Activated CD4-positive, alpha-beta T cell treated with anti-CD3 and anti-CD28 coated beads for 48 hours (primary cell): ENCODE results near the gene SLAIN2.
"Not testable (repeated sequence)": the region's sequence is repeated elsewhere in the genome, so short reads cannot be mapped to it uniquely, and the experiment has no call there.

Experiments used
- DNase-seq: peaks from one replicate; pipeline ENCODE4 v3.0.0-alpha.2; 2020

SLAIN2 gene

DNA sequence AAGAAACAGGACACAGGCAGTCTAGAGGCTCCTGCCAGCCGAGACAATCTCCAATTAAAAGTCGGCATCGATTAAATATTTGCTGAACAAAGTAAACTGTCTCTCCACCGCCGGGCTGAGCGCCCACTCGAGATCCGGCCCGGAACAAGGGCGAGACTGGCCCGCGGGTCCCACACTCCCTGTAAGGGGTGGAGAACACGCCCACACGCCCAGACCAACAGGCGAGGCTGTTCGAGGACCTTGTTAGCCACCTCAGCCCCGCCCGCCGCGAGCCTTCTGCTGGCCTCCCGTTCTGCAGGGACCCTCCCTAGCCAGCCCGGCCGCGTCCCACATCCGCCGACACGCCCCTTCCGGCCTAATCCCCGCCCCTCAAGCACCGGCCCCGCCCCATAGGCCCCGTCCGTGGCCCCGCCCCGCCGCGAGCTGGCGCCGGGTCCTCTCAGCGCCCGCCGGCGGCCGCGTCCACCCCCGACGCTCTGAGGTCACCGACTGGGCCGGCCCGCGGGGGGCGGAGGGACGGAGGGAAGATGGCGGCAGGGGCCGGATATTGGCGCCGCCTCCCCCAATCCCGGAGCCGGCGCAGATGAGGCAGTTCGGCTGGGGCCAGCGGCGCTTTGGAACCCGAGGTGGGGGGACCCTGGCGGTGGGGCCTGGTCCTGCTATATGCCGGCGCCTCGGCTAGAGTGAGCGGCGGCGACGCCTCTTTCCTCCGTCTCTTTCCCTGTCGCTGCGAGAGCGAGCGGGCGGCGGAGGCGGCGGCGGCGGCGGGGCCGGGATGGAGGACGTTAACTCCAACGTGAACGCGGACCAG, at the start of gene SLAIN2:
Gene SLAIN2, plus strand, starts transcription at position 565 of the 811 bp plus-strand sequence. Its CDS starts 211 bp downstream, at position 776.
- peak; percentile 98 for DNase-seq

DNA sequence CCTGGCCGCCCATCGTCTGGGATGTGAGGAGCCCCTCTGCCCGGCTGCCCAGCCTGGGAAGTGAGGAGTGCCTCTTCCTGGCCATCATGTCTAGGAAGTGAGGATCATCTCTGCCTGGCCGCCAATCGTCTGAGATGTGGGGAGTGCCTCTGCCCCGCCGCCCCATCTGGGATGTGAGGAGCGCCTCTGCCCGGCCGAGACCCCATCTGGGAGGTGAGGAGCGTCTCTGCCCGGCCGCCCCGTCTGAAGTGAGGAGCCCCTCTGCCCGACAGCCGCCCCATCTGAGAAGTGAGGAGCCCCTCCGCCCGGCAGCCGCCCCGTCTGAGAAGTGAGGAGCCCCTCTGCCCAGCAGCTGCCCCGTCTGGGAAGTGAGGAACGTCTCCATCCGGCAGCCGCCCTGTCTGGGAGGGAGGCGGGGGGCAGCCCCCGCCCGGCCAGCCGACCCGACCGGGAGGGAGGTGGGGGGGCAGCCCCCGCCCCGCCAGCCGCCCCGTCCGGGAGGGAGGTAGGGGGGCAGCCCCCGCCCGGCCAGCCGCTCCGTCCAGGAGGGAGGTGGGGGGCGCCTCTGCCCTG, 49.0 kb upstream of the SLAIN2 start:
- DNase-seq: not testable (repeated sequence)

DNA sequence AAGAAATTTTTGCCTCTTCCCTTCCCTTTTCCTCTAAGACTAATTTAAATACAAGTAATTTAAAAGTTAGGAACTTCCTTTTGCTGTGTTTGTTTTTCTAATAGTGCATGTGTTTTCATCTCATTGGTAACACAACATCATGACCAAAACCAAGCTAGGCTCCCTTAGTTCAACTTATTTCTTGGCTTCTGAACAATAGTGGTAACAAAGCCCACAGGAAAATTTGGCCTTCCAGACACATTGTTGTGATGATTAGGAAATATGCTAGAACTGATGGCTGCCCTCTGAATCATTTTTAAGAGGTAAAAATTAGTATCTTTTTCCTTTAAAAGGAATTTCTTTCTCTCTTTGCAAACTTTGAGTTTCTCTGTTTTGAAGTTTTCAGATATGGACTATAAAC, 46.2 kb upstream of the SLAIN2 start:
- no peak for DNase-seq

DNA sequence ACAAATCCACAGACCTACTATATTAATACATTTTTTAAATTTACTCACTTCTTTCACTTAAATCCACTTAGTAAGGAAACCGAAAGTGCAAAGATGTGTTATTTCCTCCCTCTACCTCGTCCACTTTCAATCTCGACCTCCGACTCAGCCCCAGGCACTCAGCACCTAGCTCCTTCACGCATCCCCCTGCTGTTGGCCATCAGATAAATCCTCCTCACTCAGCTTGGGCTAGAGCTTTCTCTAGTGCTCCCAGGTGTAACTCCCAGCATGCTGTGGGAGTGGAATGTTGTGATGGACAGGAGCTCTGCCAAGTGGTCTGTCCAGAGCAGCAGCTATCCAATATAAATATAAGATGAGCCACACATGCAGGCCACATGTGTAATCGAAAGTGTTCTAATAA, 45.0 kb upstream of the SLAIN2 start:
- peak; percentile 24 for DNase-seq

DNA sequence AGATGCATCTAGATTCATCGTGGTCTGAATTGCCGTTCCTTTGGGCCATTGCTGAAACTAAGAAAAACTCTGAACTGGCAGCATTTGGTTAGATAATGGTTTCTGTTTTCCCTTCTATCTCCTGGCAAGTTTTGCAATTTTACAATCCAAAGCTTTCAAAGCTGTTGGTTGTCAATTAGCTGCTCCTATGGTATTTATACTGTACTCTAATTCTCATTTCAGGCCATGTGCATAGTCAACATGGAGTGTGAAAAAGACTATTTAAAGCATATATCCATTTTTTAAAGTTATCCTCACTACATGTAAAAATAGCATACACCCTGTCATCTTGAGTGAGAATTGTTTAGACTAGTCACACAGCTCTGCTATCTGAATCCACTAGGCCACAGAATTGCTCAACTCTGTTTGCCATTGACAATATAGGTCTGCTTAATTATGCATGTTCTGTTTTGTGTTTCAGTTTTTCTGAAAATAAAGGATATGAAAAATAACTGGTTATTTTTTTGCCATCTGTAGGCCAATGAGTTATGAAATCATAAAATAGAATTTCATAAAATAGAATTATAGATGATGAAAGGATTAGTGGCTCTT, 44.0 kb upstream of the SLAIN2 start:
- DNase-seq: no peak

DNA sequence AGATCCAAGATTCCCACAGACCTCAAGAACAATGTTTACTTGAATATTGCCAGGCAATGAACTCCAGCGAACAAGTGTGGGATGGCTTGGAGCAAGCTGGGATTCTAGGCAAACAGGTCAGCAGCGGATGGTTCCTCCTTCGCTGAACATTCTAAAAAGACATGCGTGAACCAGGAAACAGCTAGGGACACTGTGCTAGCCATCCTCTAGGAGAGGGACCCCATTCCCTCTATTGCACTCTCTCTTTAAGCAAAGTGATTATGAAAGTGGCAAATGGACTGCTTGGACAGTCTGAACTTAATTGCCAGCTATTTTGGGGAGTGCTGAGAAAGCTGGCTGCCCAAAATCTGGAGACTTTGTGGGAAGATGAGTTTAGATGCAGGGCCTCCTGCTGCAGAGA, 41.8 kb upstream of the SLAIN2 start:
- DNase-seq: no peak

DNA sequence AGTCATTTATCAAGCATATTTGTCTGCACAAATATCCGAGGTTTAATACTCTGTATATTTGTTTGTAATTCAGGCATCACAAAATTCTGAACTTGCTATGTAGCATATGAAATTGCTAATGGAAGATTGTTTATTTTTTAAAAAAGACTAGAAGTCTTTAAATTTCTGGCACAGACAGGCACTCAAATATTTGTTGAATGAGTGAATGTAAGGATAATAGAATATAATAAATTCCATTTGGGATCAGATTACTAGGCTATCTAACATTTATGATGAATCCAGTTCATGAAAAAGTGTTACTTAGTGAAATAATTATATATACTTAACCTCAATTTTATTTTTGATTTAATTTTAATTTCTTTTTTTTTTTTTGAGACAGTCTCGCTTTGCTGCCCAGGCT, 41.3 kb upstream of the SLAIN2 start:
- no peak for DNase-seq

DNA sequence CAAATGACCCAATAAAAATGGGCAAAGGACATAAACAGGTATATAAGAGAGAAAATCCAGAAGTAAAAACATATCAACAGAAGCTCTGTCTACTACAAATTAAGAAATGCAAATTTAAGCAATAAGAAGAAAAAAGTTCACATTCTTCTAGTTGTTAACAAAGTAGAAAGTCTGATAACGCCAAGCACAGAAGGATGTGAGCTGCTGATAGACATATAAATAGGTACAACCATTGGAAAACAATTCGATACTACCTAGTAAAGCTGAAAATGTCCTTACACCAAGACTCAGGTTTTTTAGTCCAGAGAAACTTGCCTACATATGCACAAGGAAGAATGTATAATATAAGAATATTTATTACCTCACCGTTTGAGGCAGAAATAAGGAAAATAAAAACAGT, 35.8 kb upstream of the SLAIN2 start:
- DNase-seq: no peak

DNA sequence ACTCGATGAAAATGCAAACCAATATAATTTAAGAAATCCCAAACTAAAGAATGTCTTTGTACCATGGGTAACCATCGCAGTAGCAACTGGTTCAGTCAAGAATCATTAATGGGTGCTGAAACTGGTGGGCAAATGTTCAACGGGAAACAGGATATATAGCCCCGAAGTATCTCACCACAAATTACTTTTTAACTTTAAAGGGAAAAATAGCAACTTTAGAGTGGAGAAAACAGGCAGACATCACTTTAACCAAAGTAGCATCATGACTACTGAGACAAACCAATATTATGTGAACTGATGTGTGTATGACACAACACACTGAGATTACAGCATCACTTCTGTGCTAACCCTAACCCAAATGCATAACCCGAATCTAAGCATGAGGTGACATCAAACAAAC, 33.8 kb upstream of the SLAIN2 start:
- no peak for DNase-seq

DNA sequence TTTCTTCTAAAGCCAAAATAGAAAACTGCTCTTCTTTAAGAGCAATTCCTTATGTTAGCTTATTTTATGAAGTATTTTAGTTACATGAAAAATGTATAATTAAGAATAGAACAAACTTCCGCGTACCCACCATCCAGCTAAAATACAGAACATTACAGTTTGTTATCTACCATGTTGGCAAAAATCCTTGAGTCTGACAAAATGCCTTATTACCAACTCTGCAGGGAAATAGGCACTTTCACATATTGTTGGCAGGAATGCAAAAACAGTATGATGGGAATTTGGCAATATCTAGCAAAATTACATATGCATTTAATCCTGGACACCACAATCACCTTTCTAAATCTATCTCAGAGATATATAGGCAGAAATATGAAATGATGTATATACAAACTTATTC, 32.4 kb upstream of the SLAIN2 start:
- DNase-seq: no peak

DNA sequence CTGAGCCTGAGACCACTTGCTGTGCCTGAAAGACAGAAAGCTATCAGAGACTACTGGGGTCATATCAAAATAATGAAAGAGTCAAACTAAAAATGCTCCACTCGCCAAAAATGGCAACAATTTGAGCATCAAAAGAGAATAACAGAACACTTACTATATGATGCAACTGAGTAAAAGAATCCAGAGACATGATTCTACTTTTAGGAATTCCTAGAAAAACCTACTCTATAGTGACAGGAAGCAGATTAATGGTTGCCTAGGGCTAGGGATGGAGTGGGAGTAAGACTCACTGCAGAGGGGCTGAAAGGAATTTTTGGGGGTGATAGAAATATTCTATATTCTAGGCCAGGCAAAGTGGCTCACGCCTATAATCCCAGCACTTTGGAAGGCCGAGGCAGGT, 29.4 kb upstream of the SLAIN2 start:
- DNase-seq: no peak

DNA sequence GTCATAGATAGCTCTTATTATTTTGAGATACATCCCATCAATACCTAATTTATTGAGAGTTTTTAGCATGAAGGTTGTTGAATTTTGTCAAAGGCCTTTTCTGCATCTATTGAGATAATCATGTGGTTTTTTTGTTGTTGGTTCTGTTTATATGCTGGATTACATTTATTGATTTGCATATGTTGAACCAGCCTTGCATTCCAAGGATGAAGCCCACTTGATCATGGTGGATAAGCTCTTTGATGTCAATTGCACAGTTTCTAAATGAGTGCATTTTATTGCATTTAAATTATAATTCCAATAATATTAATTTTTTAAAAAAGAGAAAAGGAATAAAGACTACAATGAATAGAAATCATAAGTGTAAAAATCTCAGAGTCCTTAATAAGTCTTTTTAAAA, 26.6 kb upstream of the SLAIN2 start:
- not testable (repeated sequence) for DNase-seq

DNA sequence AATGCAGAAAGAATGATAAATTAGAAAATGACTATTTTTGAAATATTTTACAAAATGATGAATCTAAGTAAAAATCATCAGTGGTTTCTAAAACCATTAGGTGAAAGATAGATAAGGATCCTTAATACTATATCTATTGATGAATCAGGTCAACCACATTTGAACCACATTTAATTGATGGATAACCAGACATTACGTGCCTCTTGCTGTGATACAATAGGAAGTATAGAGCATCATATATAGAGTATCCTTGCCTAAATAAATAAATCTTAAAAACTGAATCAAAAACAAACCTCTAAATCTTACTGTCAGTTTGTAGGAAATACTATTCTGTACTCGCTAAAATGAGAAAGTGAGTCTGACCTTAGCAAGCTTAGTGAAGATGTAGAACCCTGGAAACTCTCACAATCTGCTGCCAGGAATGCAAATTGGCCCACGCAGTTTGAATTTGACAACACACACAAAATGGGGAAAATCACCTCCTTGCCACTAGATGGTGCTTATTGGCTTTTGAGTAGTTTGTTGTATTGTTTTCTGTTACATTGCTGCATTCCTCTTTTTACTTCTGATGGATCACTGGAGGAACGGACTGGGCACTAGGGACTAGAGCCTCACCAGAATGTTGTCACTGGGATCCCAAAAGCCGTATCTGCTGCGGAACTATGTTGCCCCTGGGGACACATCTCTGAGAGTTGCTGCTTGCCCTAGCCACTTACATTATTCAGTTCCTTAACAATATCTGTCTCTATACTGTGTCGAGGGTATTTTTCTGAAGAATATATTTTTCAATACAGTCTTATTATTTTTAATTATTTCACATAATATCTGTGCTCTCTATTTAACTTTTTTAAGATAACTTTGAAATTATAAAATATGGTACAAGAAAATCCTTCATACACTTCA, 25.4 kb upstream of the SLAIN2 start:
- peak; percentile 33 for DNase-seq

DNA sequence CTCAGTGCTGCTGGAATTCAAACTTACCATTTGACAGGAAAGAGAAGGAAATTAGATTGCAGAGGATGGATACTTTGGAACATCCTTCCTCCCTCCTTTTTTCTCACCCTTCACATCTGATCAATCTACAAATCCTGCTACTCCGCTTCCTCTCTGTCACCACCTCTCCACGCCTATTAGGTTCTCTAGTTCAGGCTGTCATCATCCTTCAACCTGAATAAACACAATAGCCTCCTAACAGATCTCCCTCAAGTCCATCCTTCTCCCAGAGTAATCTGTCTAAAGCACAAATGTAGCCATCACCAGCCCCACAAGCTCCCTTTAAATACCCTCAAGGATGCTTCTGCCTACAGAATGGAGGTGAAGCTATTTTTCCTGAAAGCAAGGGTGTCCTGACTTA, 20.0 kb upstream of the SLAIN2 start:
- no peak for DNase-seq

DNA sequence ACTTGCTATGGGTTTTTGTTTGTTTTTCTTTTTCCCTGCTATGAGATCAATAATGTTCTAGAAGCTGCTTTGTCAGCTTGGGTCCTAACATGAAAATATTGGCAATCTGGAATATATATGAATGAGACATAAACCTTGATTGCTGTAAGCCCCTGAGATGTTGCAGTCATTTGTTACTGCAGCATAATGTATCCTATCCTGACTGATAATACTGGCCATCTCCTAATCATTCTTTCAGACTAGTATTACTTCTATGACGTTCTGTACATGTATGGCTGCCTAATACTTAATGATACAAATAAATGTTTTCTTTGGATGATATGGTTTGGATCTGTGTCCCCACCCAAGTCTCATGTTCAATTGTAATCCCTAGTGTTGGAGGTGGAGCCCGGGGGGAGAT, 19.3 kb upstream of the SLAIN2 start:
- no peak for DNase-seq

DNA sequence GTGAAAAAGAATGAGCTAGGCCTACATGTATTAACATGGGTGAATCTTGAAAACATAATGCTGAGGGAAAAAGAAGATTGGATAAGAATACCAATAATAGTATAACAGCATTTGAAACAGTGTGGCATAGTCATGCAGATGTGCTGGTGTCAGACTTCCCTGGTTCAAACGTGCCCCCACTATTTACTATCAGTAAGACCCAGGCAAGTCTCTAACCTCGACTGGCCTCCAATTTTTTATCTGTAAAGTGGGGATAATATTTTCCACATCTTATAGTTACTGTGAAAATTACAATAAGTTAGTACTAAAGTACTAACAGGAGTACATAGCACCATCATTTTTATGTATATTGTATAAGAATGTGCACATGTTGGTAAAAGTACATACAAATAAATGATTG, 17.0 kb upstream of the SLAIN2 start:
- no peak for DNase-seq

DNA sequence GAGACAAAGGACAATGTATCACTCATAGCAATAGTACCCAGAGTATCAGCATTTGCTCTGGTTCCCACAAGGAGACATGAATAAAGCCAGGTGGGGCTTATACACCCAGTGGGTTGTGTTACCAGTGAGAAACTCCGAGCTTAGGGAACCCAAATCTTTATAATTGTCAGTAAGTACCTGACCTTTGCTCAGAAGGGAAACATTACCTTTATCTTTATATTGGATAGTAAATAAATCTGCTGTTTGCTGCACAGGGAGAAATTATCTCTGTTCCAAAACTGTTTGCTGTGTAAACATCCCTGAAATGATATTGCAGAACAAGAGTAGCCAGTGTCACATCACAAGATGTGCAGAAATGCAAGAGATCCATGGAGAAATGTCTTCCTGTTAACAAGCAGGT, 12.1 kb upstream of the SLAIN2 start:
- DNase-seq: no peak

DNA sequence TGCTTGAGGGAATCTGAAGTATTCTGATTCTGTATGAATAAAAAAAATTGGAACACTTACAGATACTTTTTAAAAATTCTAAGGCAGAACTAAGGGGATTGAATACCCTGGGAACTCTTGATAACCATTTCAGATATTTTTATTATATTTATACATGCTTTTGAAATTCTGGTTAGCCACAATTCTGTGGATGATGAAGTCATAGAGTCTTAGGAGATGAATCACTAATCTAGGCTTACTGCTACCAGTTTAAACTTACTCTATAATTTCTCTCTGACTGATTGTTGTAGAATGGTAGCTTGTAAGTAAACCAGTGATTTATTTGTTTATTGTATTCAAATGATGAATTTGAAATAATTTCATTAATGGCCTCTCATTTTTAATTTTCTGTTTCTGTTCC, 11.4 kb upstream of the SLAIN2 start:
- DNase-seq: no peak

DNA sequence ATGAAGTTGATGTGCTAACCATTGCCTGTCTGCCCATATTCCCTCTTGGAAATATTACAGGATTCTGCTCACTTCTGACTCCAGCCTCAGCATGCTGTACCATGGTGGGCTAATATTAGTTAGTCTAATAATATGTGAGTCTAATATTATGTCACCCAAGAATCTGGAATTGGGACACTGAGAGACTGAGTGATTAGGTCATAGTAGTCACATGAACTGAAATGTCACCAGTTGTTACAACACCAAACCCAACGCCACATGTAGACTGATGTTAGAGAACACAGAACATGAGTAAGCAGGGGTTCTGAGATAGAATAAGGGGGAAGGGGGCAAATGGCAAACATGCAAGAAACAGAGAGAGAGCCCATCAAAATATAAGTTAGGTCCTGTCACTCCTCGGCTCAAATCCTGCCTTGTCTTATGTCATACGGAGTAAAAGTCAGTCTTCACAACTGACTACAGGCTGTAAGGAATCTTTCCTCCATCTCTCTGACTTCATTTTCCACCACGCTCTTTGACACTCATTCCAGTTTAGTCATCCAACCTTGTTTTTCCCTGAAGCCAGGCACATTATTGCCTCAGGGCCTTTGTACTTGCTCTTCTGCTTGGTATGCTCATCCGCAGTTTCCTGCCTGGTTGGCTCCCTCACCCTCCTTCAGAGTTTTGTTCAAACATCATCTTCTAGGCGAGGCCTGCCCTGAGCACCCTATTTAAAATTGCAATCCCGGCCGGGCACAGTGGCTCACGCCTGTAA, 9.6 kb upstream of the SLAIN2 start:
- DNase-seq: no peak

DNA sequence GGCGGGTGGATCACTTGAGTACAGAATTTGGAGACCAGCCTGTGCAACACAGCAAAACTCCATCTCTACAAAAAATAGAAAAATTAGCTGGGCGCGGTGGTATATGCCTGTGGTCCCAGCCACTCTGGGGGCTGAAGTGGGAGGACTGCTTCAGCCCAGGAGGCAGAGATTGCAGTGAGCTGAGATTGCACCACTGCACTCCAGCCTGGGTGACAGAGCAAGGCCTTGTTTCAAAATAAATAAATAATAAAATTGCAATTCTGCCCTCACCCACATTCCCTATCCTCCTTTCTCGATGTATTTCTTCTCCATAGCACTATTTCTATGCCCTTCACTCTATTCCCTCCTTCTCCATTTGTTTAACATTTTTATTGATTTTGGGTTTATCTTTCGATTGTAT, 8.7 kb upstream of the SLAIN2 start:
- no peak for DNase-seq

DNA sequence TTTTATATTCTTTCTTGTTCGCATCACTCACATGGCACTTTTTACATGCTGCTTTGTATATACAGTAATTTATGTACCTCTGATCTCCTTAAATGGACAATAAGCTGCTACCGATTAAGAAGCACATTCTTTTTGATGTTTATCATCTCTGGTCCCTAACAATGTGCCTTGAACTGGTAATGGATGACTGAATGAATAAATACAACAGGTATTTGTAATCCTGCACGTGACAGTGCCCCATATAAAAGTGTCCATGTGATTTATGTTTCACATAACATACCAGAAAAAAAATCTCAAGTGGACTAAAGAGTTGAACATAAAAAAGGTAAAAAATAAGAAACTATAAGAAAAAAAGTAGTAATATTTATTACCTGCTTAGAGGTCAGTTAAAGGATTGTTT, 7.7 kb upstream of the SLAIN2 start:
- no peak for DNase-seq

DNA sequence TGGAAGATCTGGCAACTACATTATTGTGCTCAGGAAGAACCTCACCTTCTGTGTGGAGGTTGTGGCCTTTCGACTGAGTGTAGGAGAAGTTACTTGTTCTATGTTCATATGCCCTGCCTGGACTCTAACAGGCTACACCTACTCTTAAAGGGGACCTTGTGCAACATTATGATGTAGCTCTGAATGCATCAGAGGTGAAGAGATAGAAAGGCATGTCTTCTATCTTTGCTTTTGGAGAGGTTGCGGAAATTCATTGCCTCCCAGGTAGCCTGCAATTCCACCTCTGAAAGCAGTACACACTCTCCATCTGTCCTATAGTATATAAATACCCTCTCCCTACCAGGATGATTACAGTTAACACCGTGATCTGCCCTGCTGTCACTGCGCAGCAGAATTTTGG, 7.1 kb upstream of the SLAIN2 start:
- DNase-seq: no peak
